Umbilical cord (tissue), 2 donors: ENCODE results near the gene KRT9. TPM values are rescaled to one million over a fixed set of nuclear protein-coding genes. Genes with fewer than 3 reads are reported as not detected.
"Not testable (repeated sequence)": the region's sequence is repeated elsewhere in the genome, so short reads cannot be mapped to it uniquely, and the experiment has no call there.

Experiments used
- DNase-seq: peaks from one replicate; pipeline ENCODE4 v3.0.0-alpha.2; 2015; ENCODE audit warnings: low spot score
- total RNA-seq: library from RNA; depleted of rRNA; stranded (reverse); fragments of >200 nt; gene quantifications from one replicate; pipeline ENCODE4 v1.2.3, GENCODE V29; 2014; ENCODE audit warnings: low replicate concordance; ENCODE audit not compliant: insufficient read depth

Gene KRT9
- total RNA-seq, 1 donor from 2014 or later: not detected

- DNase-seq: not testable (repeated sequence)
These were observed 35.1 kb upstream of the KRT9 start for GRCh38 chr17:41606930-41607329.

- no peak for DNase-seq
These were observed 30.7 kb upstream of the KRT9 start for GRCh38 chr17:41602524-41602923.

GRCh38 chr17:41600318-41600717, 28.5 kb upstream of the KRT9 start:
- no peak for DNase-seq

- DNase-seq: no peak
These were observed 27.8 kb upstream of the KRT9 start for GRCh38 chr17:41599680-41600079.

- DNase-seq: no peak
These were observed 23.7 kb upstream of the KRT9 start for GRCh38 chr17:41595585-41595984.

- DNase-seq: no peak
These were observed 22.6 kb upstream of the KRT9 start for GRCh38 chr17:41594363-41594915.

GRCh38 chr17:41593306-41593981, 21.6 kb upstream of the KRT9 start:
- peak; percentile 35 for DNase-seq

- DNase-seq: peak; percentile 78
These were observed 20.9 kb upstream of the KRT9 start for GRCh38 chr17:41592601-41593305.

- no peak for DNase-seq
These were observed 17.4 kb upstream of the KRT9 start for GRCh38 chr17:41589301-41589700.

- peak; percentile 56 for DNase-seq
These were observed 16.4 kb upstream of the KRT9 start for GRCh38 chr17:41588126-41588810.

- DNase-seq: no peak
These were observed 15.1 kb upstream of the KRT9 start, which contains the start of gene KRT14 for GRCh38 chr17:41586863-41587495. Gene KRT14, minus strand, starts transcription at chr17:41586895. Its CDS starts 61 bp downstream, at chr17:41586834.

- DNase-seq: peak; percentile 24
These were observed 13.6 kb upstream of the KRT9 start for GRCh38 chr17:41585301-41586056.

GRCh38 chr17:41584331-41584927, 12.6 kb upstream of the KRT9 start:
- DNase-seq: not testable (repeated sequence)

GRCh38 chr17:41583137-41584127, 11.6 kb upstream of the KRT9 start:
- DNase-seq: no peak

GRCh38 chr17:41582061-41582968, 10.5 kb upstream of the KRT9 start:
- DNase-seq: not testable (repeated sequence)

GRCh38 chr17:41581366-41582060, 9.7 kb upstream of the KRT9 start:
- no peak for DNase-seq

GRCh38 chr17:41580687-41581365, 9.0 kb upstream of the KRT9 start:
- no peak for DNase-seq
